Endothelial cell of umbilical vein (primary cell): ENCODE measurements around the gene CEMIP. TPM values are rescaled to one million over a fixed set of nuclear protein-coding genes. Genes with fewer than 3 reads are reported as not detected.

Source experiments
- BruUV-seq: library from RNA; stranded (reverse); fragments of 400-500 nt; replicated peaks from 2 replicates; lab custom pipeline; 2021; lab: Mats Ljungman, UMichigan
- CTCF ChIA-PET: fragments of 300-600, 350-600 bp; sonication (Branson Sonifier 250); formaldehyde crosslinking; loops from one replicate; lab custom pipeline; 2021; ENCODE audit warnings: antibody characterized with exemption, inconsistent platforms; lab: Charles Lee
- POLR2A ChIA-PET: fragments of 300-600, 350-600 bp; sonication (Branson Sonifier 250); formaldehyde crosslinking; loops from one replicate; lab custom pipeline; 2021; ENCODE audit warnings: antibody characterized with exemption, inconsistent platforms; lab: Charles Lee
- DNase-seq: peaks from one replicate; pipeline ENCODE4 v3.0.0-alpha.2; 2011; ENCODE audit warnings: low read depth, low spot score
- FAIRE-seq: peaks from 2 replicates; lab custom pipeline; 2011; peaks lifted over from hg19 to GRCh38; lab: Jason Lieb, UNC
- H2AFZ ChIP-seq: 2 replicates; pipeline ENCODE4 v1.6.0; 2012; ENCODE audit warnings: low read depth, low read length, control low read depth, inconsistent platforms
- H3K27ac ChIP-seq: 2 replicates; pipeline ENCODE4 v1.5.1; 2011; ENCODE audit warnings: low read depth, mild to moderate bottlenecking, control low read depth, low read length, moderate library complexity; ENCODE audit not compliant: insufficient read depth
- H3K27me3 ChIP-seq, 2 experiments: 2 replicates each; pipeline versions ENCODE4 v1.6.0 to v1.6.1; 2011; ENCODE audit warnings: low read length in 2 of 2, mixed read lengths in 1 of 2; ENCODE audit not compliant: control insufficient read depth in 2 of 2, insufficient read depth in 2 of 2
- H3K36me3 ChIP-seq, 2 experiments: 2 replicates in 1 of 2; 3 replicates in 1 of 2; pipeline ENCODE4 v1.5.1; 2011; ENCODE audit warnings: low read length in 2 of 2, mild to moderate bottlenecking in 1 of 2, moderate library complexity in 1 of 2; ENCODE audit not compliant: control insufficient read depth in 2 of 2, insufficient read depth in 2 of 2; ENCODE audit errors: extremely low read depth in 1 of 2
- H3K4me1 ChIP-seq: 3 replicates; pipeline ENCODE4 v1.5.1; 2011; ENCODE audit warnings: mild to moderate bottlenecking, low read length; ENCODE audit not compliant: control insufficient read depth, insufficient read depth; ENCODE audit errors: extremely low read depth
- H3K4me2 ChIP-seq: 2 replicates; pipeline ENCODE4 v1.6.1; 2011; ENCODE audit warnings: low read length, control low read depth, mixed read lengths; ENCODE audit not compliant: insufficient read depth
- H3K4me3 ChIP-seq, 3 experiments: fragments of 200-600 bp in 1 of 3; sonication (generic), shearing (Covaris generic) in 1 of 3; replicated peaks in 1 of 3; 2 replicates each; pipeline ENCODE4 v1.5.1; 2011 to 2016; ENCODE audit warnings: control low read depth in 3 of 3, low read length in 3 of 3, mild to moderate bottlenecking in 2 of 3, inconsistent platforms in 1 of 3, low read depth in 1 of 3, moderate library complexity in 1 of 3; ENCODE audit not compliant: insufficient read depth in 1 of 3
- H3K79me2 ChIP-seq: 2 replicates; pipeline ENCODE4 v1.6.0; 2012; ENCODE audit warnings: low read length, inconsistent platforms; ENCODE audit not compliant: control insufficient read depth, insufficient read depth
- H3K9ac ChIP-seq: replicated peaks from 2 replicates; pipeline ENCODE3; 2011; ENCODE audit warnings: low read length, control low read depth; ENCODE audit not compliant: insufficient read depth; ENCODE audit errors: extremely low read depth
- H3K9me1 ChIP-seq: replicated peaks from 3 replicates; pipeline ENCODE4 v1.6.0; 2011; ENCODE audit warnings: mild to moderate bottlenecking, low read length; ENCODE audit not compliant: control insufficient read depth, insufficient read depth; ENCODE audit errors: extremely low read depth
- H3K9me3 ChIP-seq: replicated peaks from 2 replicates; pipeline ENCODE4 v1.5.1; 2012; ENCODE audit warnings: low read length, inconsistent platforms; ENCODE audit not compliant: control insufficient read depth, insufficient read depth
- H4K20me1 ChIP-seq: replicated peaks from 2 replicates; pipeline ENCODE3; 2011; ENCODE audit warnings: mild to moderate bottlenecking, low read length; ENCODE audit not compliant: control insufficient read depth, insufficient read depth; ENCODE audit errors: extremely low read depth
- CTCF ChIP-seq, 2 donors: IDR thresholded peaks; 1 replicate in 1 of 2; 2 replicates in 1 of 2; pipeline ENCODE4 v1.5.1; 2011; ENCODE audit warnings: low read length in 2 of 2, mild to moderate bottlenecking in 2 of 2, moderate library complexity in 2 of 2, control low read depth in 1 of 2, inconsistent platforms in 1 of 2, low read depth in 1 of 2; ENCODE audit not compliant: insufficient read depth in 1 of 2; ENCODE audit errors: extremely low read depth in 1 of 2
- EZH2 ChIP-seq: IDR thresholded peaks from 2 replicates; pipeline ENCODE4 v1.6.1; 2012; ENCODE audit warnings: borderline replicate concordance, low read depth, mild to moderate bottlenecking, moderate library complexity, low read length, inconsistent platforms; ENCODE audit not compliant: severe bottlenecking
- FOS ChIP-seq: IDR thresholded peaks from 2 replicates; pipeline ENCODE4 v1.6.1; 2011; ENCODE audit warnings: mild to moderate bottlenecking, low read length, moderate library complexity, borderline replicate concordance; ENCODE audit not compliant: insufficient read depth
- GATA2 ChIP-seq: IDR thresholded peaks from 2 replicates; pipeline ENCODE4 v1.7.0; 2011; ENCODE audit warnings: low read depth, mild to moderate bottlenecking, moderate library complexity, mixed read lengths, low read length; ENCODE audit not compliant: insufficient read length, insufficient read depth
- JUN ChIP-seq: IDR thresholded peaks from 2 replicates; pipeline ENCODE4 v1.6.1; 2011; ENCODE audit warnings: borderline replicate concordance, low read depth; ENCODE audit not compliant: insufficient read length, insufficient read depth
- MAX ChIP-seq: IDR thresholded peaks from 2 replicates; pipeline ENCODE4 v1.6.1; 2011; ENCODE audit not compliant: insufficient read depth, insufficient read length
- MYC ChIP-seq: IDR thresholded peaks from one replicate; pipeline ENCODE4 v1.6.1; 2011; ENCODE audit warnings: mild to moderate bottlenecking, low read depth, low read length
- POLR2A ChIP-seq: IDR thresholded peaks from 2 replicates; pipeline ENCODE4 v1.6.1; 2012; ENCODE audit warnings: low read depth, mild to moderate bottlenecking, control low read depth, low read length
- POLR2AphosphoS5 ChIP-seq: IDR thresholded peaks from 2 replicates; pipeline ENCODE4 v1.6.1; 2012; ENCODE audit warnings: low read depth, mild to moderate bottlenecking, control low read depth, low read length, moderate library complexity; ENCODE audit not compliant: insufficient read depth
- dilution Hi-C: fragments of 300-500 bp; cut with MboI; formaldehyde crosslinking; loops from one replicate; pipeline ENCODE4 v1.15.0; 2019; ENCODE audit warnings: low sequenced_read_pairs; ENCODE audit not compliant: extremely low pct_ligation_motif_present
- intact Hi-C: fragments of 100-400 bp; cut with micrococcal nuclease; formaldehyde crosslinking; loops from one replicate; pipeline ENCODE4 v1.10.0; 2022
- polyA plus RNA-seq, 4 experiments: library from polyadenylated mRNA; depleted of rRNA in 3 of 4; stranded (reverse) in 3 of 4; unstranded in 1 of 4; fragments of >200 nt; gene quantifications; 2 replicates each; pipeline versions ENCODE4 v1.2.1 to v1.2.3, GENCODE V29; 2011 to 2012; ENCODE audit warnings: missing spikeins in 1 of 4
- total RNA-seq: library from RNA; stranded (reverse); gene quantifications from 2 replicates; pipeline ENCODE4 v1.2.3, GENCODE V29; 2021

Gene CEMIP
- total and polyA plus RNA-seq, 2 donors (not counting 3 experiments of a cell fraction or from before 2014, with no cell fraction given) = 0.01 TPM; not detected in 1

GRCh38 chr15:80972276-80972675 lies 193.1 kb downstream of the CEMIP start:
- dilution Hi-C loops (no loop called here), intact Hi-C loops (loop anchor here (5.0 kb wide), 1 partner anchor 80 kb away; no protein-coding TSS in a partner anchor)
- peaks cover 0 to 8% of the 10 kb centered on the region in 2 experiments for H3K36me3 ChIP-seq
- no peaks in the 10 kb centered on the region for H3K9me3 ChIP-seq
- no peak overlapping the region for H2AFZ ChIP-seq
- no peaks in the 10 kb centered on the region for H4K20me1 ChIP-seq
- H3K27me3 ChIP-seq = no peaks in the 10 kb centered on the region
- H3K9me1 ChIP-seq = no peaks in the 10 kb centered on the region
- no peak for TF ChIP-seq POLR2AphosphoS5
- no peak for TF ChIP-seq CTCF (IDR thresholded peaks at IDR 0.05; ENCODE audit: extremely low read depth in 1 of 2, insufficient read depth in 1 of 2, low read depth in 1 of 2, low read length in 2 of 2)
- no peak for TF ChIP-seq MAX
- no peak for TF ChIP-seq EZH2
- TF ChIP-seq MYC = no peak
- TF ChIP-seq POLR2A = no peak
- no peak for TF ChIP-seq GATA2
- TF ChIP-seq FOS = no peak
- TF ChIP-seq JUN = no peak
- peaks cover 1% of the 10 kb centered on the region for H3K79me2 ChIP-seq
- no TSS peak for BruUV-seq
- no peak overlapping the region for H3K4me3 ChIP-seq
- no peak overlapping the region for H3K9ac ChIP-seq
- ChIA-PET CTCF (interaction anchor here (3.8 to 6.5 kb wide), 3 partner anchors 294 to 518 kb away, joined by 30 to 101 read pairs (median 87); no protein-coding TSS in a partner anchor), POLR2A (no interaction called here)
- H3K4me1 ChIP-seq = no peaks in the 10 kb centered on the region
- no peak overlapping the region for H3K4me2 ChIP-seq
- DNase-seq (no peak), FAIRE-seq (no peak)
- no peak overlapping the region for H3K27ac ChIP-seq
